ENCODE data around the gene MRPS22. TPM values are rescaled to one million over a fixed set of nuclear protein-coding genes. Genes with fewer than 3 reads are reported as not detected.

The MRPS22 gene
- total and polyA plus RNA-seq, 12 donors: 49.8 to 105 (median 83.6) TPM

GRCh38 chr3:139342054-139342453 is 1.8 kb upstream of the MRPS22 start:
- TF ChIP-seq, protein P1, sequence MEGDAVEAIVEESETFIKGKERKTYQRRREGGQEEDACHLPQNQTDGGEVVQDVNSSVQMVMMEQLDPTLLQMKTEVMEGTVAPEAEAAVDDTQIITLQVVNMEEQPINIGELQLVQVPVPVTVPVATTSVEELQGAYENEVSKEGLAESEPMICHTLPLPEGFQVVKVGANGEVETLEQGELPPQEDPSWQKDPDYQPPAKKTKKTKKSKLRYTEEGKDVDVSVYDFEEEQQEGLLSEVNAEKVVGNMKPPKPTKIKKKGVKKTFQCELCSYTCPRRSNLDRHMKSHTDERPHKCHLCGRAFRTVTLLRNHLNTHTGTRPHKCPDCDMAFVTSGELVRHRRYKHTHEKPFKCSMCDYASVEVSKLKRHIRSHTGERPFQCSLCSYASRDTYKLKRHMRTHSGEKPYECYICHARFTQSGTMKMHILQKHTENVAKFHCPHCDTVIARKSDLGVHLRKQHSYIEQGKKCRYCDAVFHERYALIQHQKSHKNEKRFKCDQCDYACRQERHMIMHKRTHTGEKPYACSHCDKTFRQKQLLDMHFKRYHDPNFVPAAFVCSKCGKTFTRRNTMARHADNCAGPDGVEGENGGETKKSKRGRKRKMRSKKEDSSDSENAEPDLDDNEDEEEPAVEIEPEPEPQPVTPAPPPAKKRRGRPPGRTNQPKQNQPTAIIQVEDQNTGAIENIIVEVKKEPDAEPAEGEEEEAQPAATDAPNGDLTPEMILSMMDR (IDR thresholded peaks at IDR 0.05): no peak
- peaks cover 0 to 14% (median 0%) of the 10 kb centered on the region in 9 donors for H3K36me3 ChIP-seq
- H3K9me3 ChIP-seq: no peaks in the 10 kb centered on the region
- ATAC-seq: no peak
- H3K27ac ChIP-seq: no peak overlapping the region
- no peak for DNase-seq
- H3K4me3 ChIP-seq: no peak overlapping the region
- H3K27me3 ChIP-seq: peaks cover 0 to 11% (median 3%) of the 10 kb centered on the region in 7 donors
- peaks cover 0 to 22% (median 18%) of the 10 kb centered on the region in 9 donors for H3K4me1 ChIP-seq
- intact Hi-C loops (cut with DNase I): no loop called here

GRCh38 chr3:139346771-139347170 is 3.0 kb downstream of the MRPS22 start:
- TF ChIP-seq, protein P1 (IDR thresholded peaks at IDR 0.05): no peak
- no peak overlapping the region for H3K4me3 ChIP-seq
- intact Hi-C loops (cut with DNase I): no loop called here

GRCh38 chr3:139353920-139354556 is 10.2 kb downstream of the MRPS22 start:
- Histone ChIP-seq H3K27ac (no peak overlapping the region), H3K36me3 (peaks cover 0 to 100% (median 69%) of the 10 kb centered on the region in 9 donors), H3K27me3 (no peaks in the 10 kb centered on the region), H3K4me1 (peaks cover 0 to 6% (median 0%) of the 10 kb centered on the region in 9 donors), H3K4me3 (no peak overlapping the region), H3K9me3 (no peaks in the 10 kb centered on the region)
- TF ChIP-seq, protein P1 (IDR thresholded peaks at IDR 0.05): peak in 8 of 9 donors; percentile 7 to 69 (median 50)
- intact Hi-C loops (cut with DNase I): loop anchor here in 3 of 10 donors (5.0 kb wide), 1 partner anchor 33 kb away; the partner anchor contains the start of gene COPB2 (in 3 of the 3)
- WGBS, 2 donors: 72% methylated on average over 3 of the region's 3 CpGs
- ATAC-seq (peak in 4 of 8 donors; percentile 48 to 68 (median 56)), DNase-seq (no peak)

More at GRCh38 chr3:139346771-139347170, 3.0 kb downstream of the MRPS22 start:
- Histone ChIP-seq H3K4me1 (peaks cover 0 to 22% (median 18%) of the 10 kb centered on the region in 9 donors), H3K36me3 (peaks cover 0 to 61% (median 23%) of the 10 kb centered on the region in 9 donors), H3K9me3 (no peaks in the 10 kb centered on the region), H3K27ac (no peak overlapping the region), H3K27me3 (no peaks in the 10 kb centered on the region)
- no peak for ATAC-seq
- DNase-seq: no peak
- 85 to 94% methylated on average over 2 of the region's 2 CpGs for WGBS, 2 donors

DNA sequence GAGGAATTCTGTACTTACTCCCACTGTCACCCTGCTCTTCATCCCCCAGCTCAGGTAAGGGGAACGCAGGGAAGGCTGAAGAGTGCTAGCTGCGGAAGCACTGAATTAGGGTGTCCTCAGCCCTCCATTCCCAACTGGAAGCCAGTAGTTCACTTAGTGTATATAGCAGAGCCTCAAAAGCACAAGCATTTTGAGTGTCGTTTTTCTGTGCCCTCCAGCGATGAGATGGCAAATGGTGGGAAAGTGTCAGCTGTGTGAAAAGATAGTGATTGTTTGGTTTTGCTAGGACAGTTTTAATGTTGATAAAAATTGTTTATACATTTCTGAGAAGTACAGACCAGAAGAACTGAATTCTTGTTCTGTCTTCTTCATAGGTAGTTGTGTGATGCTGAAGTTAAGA is 10.8 kb downstream of the MRPS22 start:
- no peak for DNase-seq
- H3K36me3 ChIP-seq: peaks cover 0 to 100% (median 72%) of the 10 kb centered on the region in 9 donors
- no peak overlapping the region for H3K4me3 ChIP-seq
- ATAC-seq: no peak
- no peak overlapping the region for H3K27ac ChIP-seq
- 95 to 97% methylated on average over 4 of the region's 4 CpGs for WGBS, 2 donors
- TF ChIP-seq, protein P1 (IDR thresholded peaks at IDR 0.05): no peak
- no peaks in the 10 kb centered on the region for H3K9me3 ChIP-seq
- peaks cover 0 to 12% (median 0%) of the 10 kb centered on the region in 9 donors for H3K4me1 ChIP-seq
- no peaks in the 10 kb centered on the region for H3K27me3 ChIP-seq
- intact Hi-C loops (cut with DNase I): loop anchor here in 3 of 10 donors (5.0 kb wide), 1 partner anchor 33 kb away; the partner anchor contains the start of gene COPB2 (in 3 of the 3)
